Kidney glomerular epithelial cell (primary cell): Measurements from ENCODE around the gene NOL4L.
"Not testable (repeated sequence)": the region's sequence is repeated elsewhere in the genome, so short reads cannot be mapped to it uniquely, and the experiment has no call there.

Source experiments
- DNase-seq: peaks from one replicate; lab custom pipeline; 2025; lab: John Stamatoyannopoulos, UW

Gene NOL4L

DNA sequence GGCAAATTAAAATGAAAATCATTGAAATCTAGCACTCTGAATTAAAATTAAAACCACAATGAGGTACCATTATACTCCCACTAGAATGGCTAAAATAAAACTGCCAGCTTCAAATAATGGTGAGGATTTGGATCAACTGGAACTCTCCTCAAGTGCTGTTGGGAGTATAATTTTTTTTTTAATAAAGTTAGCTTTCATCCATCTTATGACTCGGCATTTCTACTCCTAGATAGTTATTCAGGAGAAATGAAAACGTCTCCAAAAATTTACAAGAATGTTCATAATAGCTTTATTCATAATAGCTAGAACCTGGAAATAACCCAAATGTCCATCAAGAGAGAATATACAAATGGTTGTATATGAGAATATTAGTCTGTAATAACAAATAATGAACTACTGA lies 163.8 kb downstream of the NOL4L start:
- no peak for DNase-seq

DNA sequence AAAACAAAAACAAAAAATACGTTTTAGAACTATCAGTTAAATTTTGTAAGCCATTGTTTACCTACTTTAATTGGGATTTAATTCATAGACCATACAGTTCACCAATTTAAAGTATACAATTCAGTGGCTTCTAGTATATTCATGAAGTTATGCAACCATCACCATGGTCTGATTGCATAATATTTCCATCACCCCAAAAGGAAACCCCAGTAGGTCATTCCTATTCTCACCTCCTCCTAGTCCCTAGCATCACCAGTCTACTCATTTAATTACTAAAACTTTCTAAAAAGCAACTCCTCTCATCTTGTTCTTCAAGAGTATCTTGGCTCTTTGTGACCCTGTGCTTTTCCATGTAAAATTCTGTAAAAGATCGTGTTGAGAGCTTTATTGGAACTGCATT lies 166.8 kb downstream of the NOL4L start:
- no peak for DNase-seq

DNA sequence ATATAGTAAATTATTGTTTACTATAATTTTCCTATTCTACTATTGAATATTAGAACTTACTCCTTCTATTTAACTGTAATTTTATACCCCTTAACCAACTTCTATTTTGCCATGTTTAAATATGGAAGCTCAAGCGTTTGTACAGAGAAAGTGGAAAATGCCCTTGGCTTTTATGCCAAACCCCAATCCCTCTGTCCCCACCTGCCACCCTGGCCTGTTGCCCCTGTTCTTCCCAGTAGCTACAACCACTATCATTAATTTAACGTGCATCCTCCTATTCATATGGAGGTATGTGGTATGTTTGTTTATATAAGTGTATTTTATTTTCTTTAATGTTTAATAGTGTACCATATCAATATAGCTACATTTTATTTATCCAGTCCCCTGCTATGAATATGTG lies 168.9 kb downstream of the NOL4L start:
- DNase-seq: no peak

DNA sequence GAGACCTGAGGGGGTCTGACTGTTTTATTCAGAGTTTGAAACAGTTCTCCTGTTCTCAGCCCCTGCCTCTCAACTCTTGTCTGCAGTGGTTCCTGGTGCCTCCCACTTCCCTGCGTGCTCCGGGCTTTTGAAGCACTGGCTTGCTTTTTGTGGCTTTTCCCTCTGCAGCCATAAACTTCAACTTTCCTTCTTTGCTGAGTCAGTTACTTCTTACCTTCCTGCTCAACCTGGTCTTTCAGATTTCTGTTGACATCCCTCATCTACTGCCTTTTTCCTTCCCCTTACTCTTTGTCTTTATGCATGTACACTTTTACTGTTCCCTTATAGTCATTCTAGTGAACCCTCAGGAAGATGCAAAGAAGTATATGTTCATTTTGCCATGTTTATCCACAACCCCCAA lies 169.6 kb downstream of the NOL4L start:
- no peak for DNase-seq

DNA sequence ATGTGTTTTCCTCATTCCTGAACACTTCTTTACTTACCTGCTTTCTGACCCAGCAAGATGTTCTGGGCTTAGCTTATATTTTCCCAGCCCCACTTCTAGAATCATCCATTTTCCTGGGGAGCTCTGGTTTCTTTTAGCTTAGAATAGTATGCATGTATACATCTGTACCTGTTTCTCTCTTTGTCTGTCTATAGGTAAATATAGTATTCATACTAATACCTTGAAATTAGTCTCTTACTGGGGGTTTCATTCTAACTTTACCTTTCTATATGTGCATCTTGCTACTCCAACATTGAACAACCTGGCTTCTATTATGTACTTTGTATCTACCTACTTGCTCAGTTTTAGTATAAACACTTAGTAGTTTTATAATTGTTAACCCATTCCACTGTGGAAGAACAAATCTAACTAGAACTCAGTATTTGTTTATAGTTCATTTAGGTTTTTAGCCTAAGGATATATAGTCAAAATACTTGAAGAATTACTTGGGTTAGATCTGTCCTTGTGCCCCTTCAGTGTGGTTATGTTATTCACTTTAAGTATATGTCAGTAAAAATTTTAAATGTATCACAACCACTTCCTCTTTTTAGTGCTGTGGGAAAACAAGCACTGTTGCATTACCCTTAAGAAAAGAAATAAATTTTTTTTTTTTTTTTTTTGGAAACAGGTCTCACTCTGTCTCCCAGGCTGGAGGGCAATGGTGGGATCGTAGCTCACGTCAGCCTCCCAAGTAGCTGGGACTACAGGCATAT lies 173.0 kb downstream of the NOL4L start:
- no peak for DNase-seq

DNA sequence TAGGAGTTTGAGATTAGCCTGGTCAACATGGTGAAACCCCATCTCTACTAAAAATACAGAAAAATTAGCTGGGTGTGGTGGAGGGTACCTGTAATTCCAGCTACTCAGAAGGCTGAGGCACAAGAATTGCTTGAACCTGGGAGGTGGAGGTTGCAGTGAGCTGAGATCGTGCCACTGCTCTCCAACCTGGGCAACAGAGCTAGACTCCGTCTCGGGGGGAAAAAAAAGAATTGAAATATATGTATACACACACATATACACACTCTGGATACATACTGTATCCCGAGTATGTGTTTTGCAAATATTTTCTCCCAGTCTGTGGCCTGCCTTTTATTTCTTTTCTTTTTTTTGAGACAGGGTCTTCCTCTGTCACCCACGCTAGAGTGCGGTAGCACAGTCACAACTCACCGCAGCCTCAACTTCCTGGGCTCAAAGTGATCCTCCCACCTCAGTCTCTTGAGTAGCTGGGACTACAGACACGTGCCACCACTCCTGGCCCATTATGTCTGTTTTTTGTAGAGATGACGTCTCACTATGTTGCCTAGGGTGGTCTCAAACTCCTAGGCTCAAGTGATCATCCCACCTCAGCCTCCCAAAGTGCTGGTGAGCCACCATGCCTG lies 177.9 kb downstream of the NOL4L start:
- not testable (repeated sequence) for DNase-seq

DNA sequence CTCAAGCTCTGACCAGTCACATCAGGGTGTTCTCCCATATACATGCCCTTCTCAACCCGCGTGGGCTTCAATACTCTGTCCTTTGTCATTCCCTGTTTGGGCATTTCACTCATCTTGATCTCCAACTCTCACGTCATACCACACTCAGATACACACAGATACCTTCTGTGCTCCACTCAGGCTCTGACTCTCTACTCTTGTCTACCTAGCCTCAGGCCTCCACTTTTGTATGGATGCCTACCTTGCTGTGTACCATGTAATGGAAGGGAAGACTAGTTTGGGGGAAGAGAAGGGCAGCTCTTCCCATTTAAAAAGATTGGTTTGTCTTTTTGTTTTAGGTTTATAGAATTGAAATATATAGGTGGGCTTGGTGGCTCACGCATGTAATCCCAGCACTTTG lies 178.4 kb downstream of the NOL4L start:
- no peak for DNase-seq

DNA sequence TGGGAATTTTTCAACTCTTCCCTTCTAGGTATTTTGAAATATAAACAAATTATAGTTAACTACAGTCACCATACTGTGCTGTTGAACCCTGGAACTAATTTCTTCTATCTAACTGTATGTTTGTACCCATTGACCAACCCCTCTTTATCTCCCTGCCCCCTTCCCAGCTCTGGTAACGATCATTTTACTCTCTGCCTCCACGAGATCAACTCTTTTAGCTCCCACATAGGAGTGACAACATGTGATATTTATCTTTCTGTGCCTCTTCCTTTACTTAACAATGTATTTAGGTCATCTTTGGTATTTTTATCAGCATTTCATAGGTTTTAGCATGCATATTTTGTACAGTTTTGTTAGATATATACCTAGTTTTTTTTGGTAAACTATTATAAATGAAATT lies 181.1 kb downstream of the NOL4L start:
- no peak for DNase-seq

DNA sequence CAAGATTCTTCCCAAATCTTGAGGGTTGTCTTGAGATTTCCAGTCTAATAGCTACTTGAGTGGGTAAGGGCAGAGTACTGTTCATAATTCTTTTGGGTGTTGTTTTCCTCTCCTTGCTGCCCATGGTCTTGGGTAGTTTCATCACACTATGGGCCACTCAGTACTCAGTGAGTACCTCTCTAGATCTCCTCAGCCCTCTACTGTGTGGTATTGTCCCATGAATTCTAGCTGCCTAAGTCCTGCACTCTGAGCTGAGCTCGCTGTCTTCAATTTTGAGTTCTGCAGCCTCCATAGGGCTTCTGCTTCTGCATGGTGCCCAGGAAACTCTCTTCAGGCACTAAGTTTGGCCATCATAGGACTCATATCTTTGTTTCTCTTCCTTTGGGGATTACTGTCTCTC lies 184.7 kb downstream of the NOL4L start:
- DNase-seq: no peak

DNA sequence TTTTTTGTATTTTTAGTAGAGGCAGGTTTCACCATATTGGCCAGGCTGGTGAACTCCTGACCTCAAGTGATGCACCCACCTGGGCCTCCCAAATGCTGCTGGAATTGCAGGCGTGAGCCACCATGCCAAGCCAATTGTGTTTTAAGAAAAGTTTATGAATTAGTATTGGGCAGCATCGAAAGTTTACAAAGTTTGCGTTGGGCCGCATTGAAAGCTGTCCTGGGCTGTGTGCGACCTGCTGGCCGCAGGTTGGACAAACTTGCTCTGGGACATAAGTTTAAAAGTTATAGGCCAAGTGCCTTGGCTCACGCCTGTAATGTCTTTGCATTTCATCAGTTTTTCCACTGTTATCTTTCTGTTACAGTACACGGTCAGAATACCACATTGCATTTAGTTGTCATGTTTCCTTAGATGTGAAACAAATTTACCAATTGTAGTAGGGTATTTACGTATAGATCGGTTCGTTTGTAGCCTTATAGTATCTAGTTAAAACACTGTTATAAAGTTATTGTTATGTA lies 187.5 kb downstream of the NOL4L start:
- no peak for DNase-seq

DNA sequence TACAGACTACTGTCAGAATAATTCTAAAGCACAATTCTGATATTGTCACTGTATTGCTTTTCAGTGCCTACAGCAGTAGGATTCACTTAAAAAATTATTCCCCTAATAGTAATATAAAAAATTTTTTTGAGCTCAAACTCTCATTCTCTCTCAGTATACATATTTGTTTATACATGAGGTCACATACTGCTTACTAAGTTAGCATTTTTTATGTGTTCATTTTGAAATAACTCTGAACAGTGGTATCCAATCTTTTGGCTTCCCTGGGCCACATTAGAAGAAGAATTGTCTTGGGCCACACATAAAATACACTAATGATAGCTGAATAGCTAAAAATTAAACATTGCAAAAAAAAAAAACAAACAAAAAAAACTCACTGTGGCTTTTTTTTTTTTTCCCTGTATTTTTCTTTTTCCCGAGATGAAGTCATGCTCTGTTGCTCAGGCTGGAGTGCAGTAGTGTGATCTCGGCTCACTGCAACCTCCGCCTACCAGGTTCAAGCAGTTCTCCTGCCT lies 188.4 kb downstream of the NOL4L start:
- no peak for DNase-seq

DNA sequence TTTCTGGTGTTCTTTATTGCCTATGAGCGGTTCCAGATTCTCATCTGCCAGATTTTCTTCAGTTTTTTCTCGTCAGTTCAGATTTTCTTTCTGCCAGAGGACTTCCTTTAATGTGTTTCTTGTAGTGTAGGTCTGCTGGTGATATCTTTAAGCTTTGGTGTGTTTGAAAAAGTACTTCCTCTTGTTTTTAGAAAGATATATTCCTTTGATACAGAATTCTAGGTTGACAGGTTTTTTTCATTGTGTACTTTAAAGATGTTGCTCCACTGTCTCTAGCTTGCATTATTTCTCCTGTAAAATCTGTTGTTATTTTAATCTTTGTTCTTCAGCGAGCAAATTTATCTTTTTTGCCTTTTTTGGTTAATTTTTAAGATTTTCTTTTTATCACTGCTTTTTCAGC lies 190.1 kb downstream of the NOL4L start:
- no peak for DNase-seq
